Measurements from ENCODE around the gene RNPEPL1. TPM values are rescaled to one million over a fixed set of nuclear protein-coding genes. Genes with fewer than 3 reads are reported as not detected.

RNPEPL1 gene
- total RNA-seq, 3 donors from 2014 or later (not counting 1 experiment from before 2014, with no cell fraction given), result 145 to 167 (median 164) TPM

DNA sequence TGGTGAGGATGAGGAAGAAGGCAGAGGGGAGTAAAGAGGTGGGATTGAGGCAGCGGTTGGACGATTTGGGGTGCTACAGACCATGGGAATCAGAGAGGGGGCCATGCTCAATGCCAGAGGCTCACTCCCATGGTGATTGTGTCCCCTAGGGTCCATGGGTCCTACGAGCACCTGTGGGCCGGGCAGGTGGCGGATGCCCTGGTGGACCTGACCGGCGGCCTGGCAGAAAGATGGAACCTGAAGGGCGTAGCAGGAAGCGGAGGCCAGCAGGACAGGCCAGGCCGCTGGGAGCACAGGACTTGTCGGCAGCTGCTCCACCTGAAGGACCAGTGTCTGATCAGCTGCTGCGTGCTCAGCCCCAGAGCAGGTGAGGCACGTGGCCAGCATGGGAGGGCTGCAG lies 23.5 kb downstream of the RNPEPL1 start:
- DNase-seq (no peak), ATAC-seq (no peak)
- no peak overlapping the region for H3K27ac ChIP-seq (ENCODE audit: low read length)
- H3K27me3 ChIP-seq (ENCODE audit: control insufficient read depth, insufficient read depth, low read length), result no peaks in the 10 kb centered on the region
- no peak overlapping the region for H3K4me3 ChIP-seq (ENCODE audit: low read length)
- H3K9me3 ChIP-seq (ENCODE audit: control insufficient read depth, insufficient read depth, low read length), result no peaks in the 10 kb centered on the region
- no peak for TF ChIP-seq CTCF (IDR thresholded peaks at IDR 0.05)
- Mint-ChIP-seq H3K4me3 (no peak overlapping the region), H3K36me3 (no peaks in the 10 kb centered on the region), H3K27ac (no peak overlapping the region), H3K27me3 (ENCODE audit: low read depth in 2 of 2) (no peaks in the 10 kb centered on the region), H3K9me3 (no peaks in the 10 kb centered on the region), H3K4me1 (peaks cover 23 to 30% of the 10 kb centered on the region in 2 donors)
- H3K4me1 ChIP-seq (ENCODE audit: control insufficient read depth, insufficient read depth, low read length), result peaks cover 24% of the 10 kb centered on the region
- peaks cover 54% of the 10 kb centered on the region for H3K36me3 ChIP-seq (ENCODE audit: control insufficient read depth, insufficient read depth, low read length)
- intact Hi-C loops (cut with micrococcal nuclease), result no loop called here
- 96% methylated on average over 13 of the region's 13 CpGs for WGBS (ENCODE audit: insufficient coverage)

DNA sequence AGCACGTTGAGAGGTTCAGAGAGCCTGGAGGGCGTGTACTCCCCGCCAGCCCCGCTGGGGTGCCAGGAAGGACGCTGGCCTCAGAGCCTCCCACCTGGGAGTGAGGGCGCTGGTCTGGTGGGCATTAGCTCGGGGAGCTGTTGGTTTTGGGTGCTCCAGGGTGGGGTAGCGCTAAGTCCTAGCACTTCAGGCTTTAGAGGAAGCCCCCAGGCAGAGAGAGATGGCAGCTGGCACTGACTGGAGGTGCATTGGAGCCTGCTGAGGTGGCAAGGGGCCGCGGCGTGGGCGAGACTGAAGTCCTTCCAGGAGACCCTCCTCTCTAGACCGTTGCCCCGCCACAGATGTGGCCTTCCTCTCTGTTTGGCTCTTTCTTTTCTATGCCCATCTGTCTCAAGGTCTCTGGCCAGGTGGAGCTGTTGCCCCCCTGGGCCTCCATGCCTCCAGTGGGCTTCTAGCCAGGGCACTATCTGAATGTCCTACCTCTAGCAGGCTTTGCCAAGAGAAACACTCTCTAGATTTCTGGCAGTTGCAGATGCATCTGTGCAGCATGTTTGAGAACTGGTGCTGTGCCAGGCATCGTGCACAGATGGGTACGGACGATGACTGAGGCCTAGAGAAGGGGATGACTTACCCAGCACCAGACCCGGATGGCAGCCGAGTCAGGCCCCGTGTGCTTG lies 24.9 kb downstream of the RNPEPL1 start:
- Histone ChIP-seq H3K4me3 (ENCODE audit: low read length) (no peak overlapping the region), H3K27ac (ENCODE audit: low read length) (no peak overlapping the region), H3K4me1 (ENCODE audit: control insufficient read depth, insufficient read depth, low read length) (peaks cover 12% of the 10 kb centered on the region), H3K27me3 (ENCODE audit: control insufficient read depth, insufficient read depth, low read length) (no peaks in the 10 kb centered on the region), H3K36me3 (ENCODE audit: control insufficient read depth, insufficient read depth, low read length) (peaks cover 64% of the 10 kb centered on the region), H3K9me3 (ENCODE audit: control insufficient read depth, insufficient read depth, low read length) (no peaks in the 10 kb centered on the region)
- Mint-ChIP-seq H3K27ac (no peak overlapping the region), H3K36me3 (no peaks in the 10 kb centered on the region), H3K9me3 (no peaks in the 10 kb centered on the region), H3K27me3 (ENCODE audit: low read depth in 2 of 2) (no peaks in the 10 kb centered on the region), H3K4me1 (peaks cover 11 to 18% of the 10 kb centered on the region in 2 donors), H3K4me3 (no peak overlapping the region)
- ATAC-seq (no peak), DNase-seq (no peak)
- 94% methylated on average over 20 of the region's 20 CpGs for WGBS (ENCODE audit: insufficient coverage)
- no peak for TF ChIP-seq CTCF (IDR thresholded peaks at IDR 0.05)
- intact Hi-C loops (cut with micrococcal nuclease), result no loop called here

DNA sequence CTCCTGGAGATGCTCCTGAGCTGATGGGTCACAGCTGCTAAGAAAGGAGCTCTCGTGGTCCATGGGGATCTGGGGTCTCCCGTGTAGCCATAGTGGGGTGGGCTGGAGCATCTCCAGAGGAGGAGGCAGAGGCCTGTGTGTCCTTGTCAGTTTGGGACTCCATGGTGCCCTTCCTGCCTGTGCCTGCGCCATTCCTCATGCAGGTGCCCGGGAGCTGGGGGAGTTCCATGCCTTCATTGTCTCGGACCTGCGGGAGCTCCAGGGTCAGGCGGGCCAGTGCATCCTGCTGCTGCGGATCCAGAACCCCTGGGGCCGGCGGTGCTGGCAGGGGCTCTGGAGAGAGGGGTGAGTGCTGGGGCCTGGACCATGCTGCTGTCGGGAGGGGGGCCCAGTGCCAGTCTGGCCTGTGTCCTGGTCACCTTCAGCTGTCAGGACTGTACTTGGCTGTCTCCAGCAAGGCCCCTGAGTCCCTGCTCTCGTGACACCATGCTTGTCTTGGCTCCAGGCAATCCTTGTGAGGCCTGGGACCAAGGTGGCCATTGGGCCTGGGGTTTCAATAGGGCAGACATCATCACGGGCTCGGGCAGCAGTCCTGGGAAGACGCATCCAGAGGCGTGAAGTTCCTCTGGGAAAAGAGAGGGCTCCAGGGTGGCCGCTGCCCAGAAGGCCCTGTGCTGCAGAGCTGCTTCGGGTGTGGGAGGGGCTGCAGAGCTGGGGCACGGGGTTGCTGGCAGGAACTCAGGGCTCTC lies 25.6 kb downstream of the RNPEPL1 start:
- H3K9me3 ChIP-seq (ENCODE audit: control insufficient read depth, insufficient read depth, low read length), result no peaks in the 10 kb centered on the region
- ATAC-seq, result no peak
- Mint-ChIP-seq H3K9me3 (no peaks in the 10 kb centered on the region), H3K4me3 (no peak overlapping the region), H3K36me3 (no peaks in the 10 kb centered on the region), H3K4me1 (peaks cover 4 to 10% of the 10 kb centered on the region in 2 donors), H3K27ac (no peak overlapping the region), H3K27me3 (ENCODE audit: low read depth in 2 of 2) (no peaks in the 10 kb centered on the region)
- H3K36me3 ChIP-seq (ENCODE audit: control insufficient read depth, insufficient read depth, low read length), result peaks cover 71% of the 10 kb centered on the region
- no peak overlapping the region for H3K4me3 ChIP-seq (ENCODE audit: low read length)
- no peaks in the 10 kb centered on the region for H3K27me3 ChIP-seq (ENCODE audit: control insufficient read depth, insufficient read depth, low read length)
- DNase-seq, result no peak
- no peak overlapping the region for H3K27ac ChIP-seq (ENCODE audit: low read length)
- intact Hi-C loops (cut with micrococcal nuclease), result no loop called here
- no peak for TF ChIP-seq CTCF (IDR thresholded peaks at IDR 0.05)
- peaks cover 6% of the 10 kb centered on the region for H3K4me1 ChIP-seq (ENCODE audit: control insufficient read depth, insufficient read depth, low read length)
- WGBS (ENCODE audit: insufficient coverage), result 95% methylated on average over 19 of the region's 19 CpGs
